Lower lobe of right lung (tissue), 2 donors: Measurements from ENCODE around the gene CLCF1. TPM values are rescaled to one million over a fixed set of nuclear protein-coding genes. Genes with fewer than 3 reads are reported as not detected.
A peak's percentile ranks its signal among the peaks of the same experiment; 100 is the strongest.

Experiments
- ATAC-seq, 2 donors: fragments of 200-7000 bp; cut with Tn5 transposase; one replicate each; pipeline ENCODE4 v1.9.1; 2020 to 2022; ENCODE audit warnings: mild to moderate bottlenecking in 2 of 2, moderate library complexity in 2 of 2
- DNase-seq: peaks from one replicate; pipeline ENCODE4 v3.0.0-alpha.2; 2020
- H3K27ac ChIP-seq: fragments of 200-600 bp; one replicate; pipeline ENCODE4 v1.8.0; 2022
- H3K27me3 ChIP-seq: fragments of 200-600 bp; one replicate; pipeline ENCODE4 v1.8.0; 2022; ENCODE audit warnings: low read depth
- H3K36me3 ChIP-seq: fragments of 200-600 bp; one replicate; pipeline ENCODE4 v1.8.0; 2022; ENCODE audit warnings: mild to moderate bottlenecking
- H3K4me1 ChIP-seq: fragments of 200-600 bp; one replicate; pipeline ENCODE4 v1.8.0; 2022
- H3K4me3 ChIP-seq: fragments of 200-600 bp; one replicate; pipeline ENCODE4 v1.8.0; 2022; ENCODE audit warnings: mild to moderate bottlenecking
- H3K9me3 ChIP-seq: fragments of 200-600 bp; one replicate; pipeline ENCODE4 v1.8.0; 2022
- CTCF ChIP-seq: fragments of 200-600 bp; IDR thresholded peaks from one replicate; pipeline ENCODE4 v1.8.0; 2022; ENCODE audit warnings: antibody characterized with exemption, mild to moderate bottlenecking
- intact Hi-C: fragments of 100-400 bp; cut with DNase I; formaldehyde crosslinking; loops from one replicate; pipeline ENCODE4 v1.11.0; 2022
- total RNA-seq: library from RNA; stranded (reverse); fragmentation: NEBNext Ultra II Directional; extraction: Animal tissue kit (Norgen Biotek cat#: 25700); gene quantifications from one replicate; pipeline ENCODE4 v1.2.1, GENCODE V29; 2021
- donor health status: DM: no; HTN: yes; CAD: no; lungs with severe emphysema.

The CLCF1 gene
- total RNA-seq, 1 donor from 2014 or later, result 3.7 TPM

- Histone ChIP-seq H3K27ac (peak overlapping the region; percentile 94), H3K36me3 (no peaks in the 10 kb centered on the region), H3K4me1 (peaks cover 55% of the 10 kb centered on the region), H3K27me3 (no peaks in the 10 kb centered on the region), H3K9me3 (no peaks in the 10 kb centered on the region), H3K4me3 (no peak overlapping the region)
- TF ChIP-seq CTCF, result peak; percentile 94
- intact Hi-C loops, result no loop called here
- DNase-seq, result peak; percentile 83
- ATAC-seq, result peak; percentile 41 to 56
Measured at GRCh38 chr11:67356864-67357561, 16.4 kb downstream of the CLCF1 start.

- H3K27ac ChIP-seq, result peak overlapping the region; percentile 94
- DNase-seq (no peak), ATAC-seq (no peak)
- no peak overlapping the region for H3K4me3 ChIP-seq
- intact Hi-C loops, result no loop called here
- H3K36me3 ChIP-seq, result no peaks in the 10 kb centered on the region
- no peaks in the 10 kb centered on the region for H3K27me3 ChIP-seq
- no peak for TF ChIP-seq CTCF
- H3K9me3 ChIP-seq, result no peaks in the 10 kb centered on the region
- peaks cover 61% of the 10 kb centered on the region for H3K4me1 ChIP-seq
Measured at GRCh38 chr11:67356387-67356863, 17.0 kb downstream of the CLCF1 start.

GRCh38 chr11:67355794-67356386 is 17.5 kb downstream of the CLCF1 start:
- intact Hi-C loops, result no loop called here
- H3K27me3 ChIP-seq, result no peaks in the 10 kb centered on the region
- H3K36me3 ChIP-seq, result no peaks in the 10 kb centered on the region
- H3K27ac ChIP-seq, result peak overlapping the region; percentile 94
- ATAC-seq, result no peak
- TF ChIP-seq CTCF, result no peak
- no peaks in the 10 kb centered on the region for H3K9me3 ChIP-seq
- peaks cover 66% of the 10 kb centered on the region for H3K4me1 ChIP-seq
- H3K4me3 ChIP-seq, result no peak overlapping the region
- DNase-seq, result no peak

DNA sequence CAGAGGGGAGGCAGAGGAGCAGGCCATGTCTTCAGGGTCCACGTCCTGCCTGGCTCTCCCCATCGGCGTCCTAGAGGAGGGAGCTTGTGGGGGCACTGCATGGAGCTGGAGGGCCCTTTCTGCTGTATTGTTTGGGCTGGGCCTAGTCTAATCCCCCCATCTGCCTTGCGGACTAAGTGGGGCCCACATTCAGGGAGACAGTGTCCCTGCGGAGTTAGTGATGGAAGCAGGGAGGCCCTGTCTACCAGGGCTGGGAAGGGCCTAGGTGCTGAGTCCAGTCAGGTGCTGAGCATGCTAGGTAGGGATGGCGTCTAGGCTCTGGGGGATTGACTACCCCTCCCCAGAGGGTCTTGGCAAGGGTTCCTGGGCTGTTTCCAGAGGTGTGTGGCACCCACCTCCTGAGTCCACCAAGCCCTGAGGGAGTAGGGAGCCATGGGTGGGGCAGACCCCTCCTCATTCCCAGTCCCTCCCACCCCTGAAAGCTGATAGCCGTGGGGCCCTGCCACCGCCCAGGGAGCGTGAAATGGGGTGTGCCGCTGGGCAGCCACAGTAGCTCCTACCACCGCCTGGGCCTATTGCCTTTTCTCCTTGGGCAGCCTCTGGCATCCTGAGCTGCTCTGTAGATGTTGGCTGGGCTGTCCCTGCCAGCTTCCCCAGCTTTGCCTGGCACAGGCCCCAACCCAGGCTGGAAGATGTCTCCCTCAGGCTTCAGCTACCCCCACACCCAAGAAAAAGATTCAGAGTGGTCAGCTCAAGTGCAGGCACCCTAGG is 18.2 kb downstream of the CLCF1 start:
- intact Hi-C loops, result no loop called here
- H3K27ac ChIP-seq, result peak overlapping the region; percentile 94
- ATAC-seq, result no peak

More for the DNA sequence above, 18.2 kb downstream of the CLCF1 start:
- Histone ChIP-seq H3K36me3 (no peaks in the 10 kb centered on the region), H3K4me3 (no peak overlapping the region), H3K4me1 (peaks cover 68% of the 10 kb centered on the region), H3K9me3 (no peaks in the 10 kb centered on the region), H3K27me3 (no peaks in the 10 kb centered on the region)
- DNase-seq, result no peak
- TF ChIP-seq CTCF, result no peak
